Activated CD4-positive, alpha-beta memory T cell treated with anti-CD3 and anti-CD28 coated beads, Interleukin-2, amount 10 ng/mL, durations not matched to agents 7 days and 5 days (primary cell): ENCODE results near the gene DLG5. TPM values are rescaled to one million over a fixed set of nuclear protein-coding genes. Genes with fewer than 3 reads are reported as not detected.
"Not testable (repeated sequence)": the region's sequence is repeated elsewhere in the genome, so short reads cannot be mapped to it uniquely, and the experiment has no call there.

Source experiments
- CTCF ChIA-PET: fragments of 350-600 bp; sonication (Branson Sonifier 250); formaldehyde crosslinking; loops from one replicate; lab custom pipeline; 2021; ENCODE audit warnings: antibody characterized with exemption, inconsistent platforms; lab: Charles Lee
- POLR2A ChIA-PET: fragments of 350-600 bp; sonication (Branson Sonifier 250); formaldehyde crosslinking; loops from one replicate; lab custom pipeline; 2021; ENCODE audit warnings: antibody characterized with exemption; lab: Charles Lee
- DNase-seq: peaks from one replicate; pipeline ENCODE4 v3.0.0-alpha.2; 2020
- H3K27ac Mint-ChIP-seq: one replicate; pipeline ENCODE4 v1.8.0; 2021; ENCODE audit warnings: mild to moderate bottlenecking, mixed read lengths
- H3K27me3 Mint-ChIP-seq: one replicate; pipeline ENCODE4 v1.8.0; 2021; ENCODE audit warnings: mixed read lengths
- H3K36me3 Mint-ChIP-seq: one replicate; pipeline ENCODE4 v1.8.0; 2021; ENCODE audit warnings: low read depth, mixed read lengths
- H3K4me1 Mint-ChIP-seq: one replicate; pipeline ENCODE4 v1.8.0; 2021; ENCODE audit warnings: mixed read lengths
- H3K4me3 Mint-ChIP-seq: one replicate; pipeline ENCODE4 v1.8.0; 2021; ENCODE audit warnings: mild to moderate bottlenecking, mixed read lengths
- H3K9me3 Mint-ChIP-seq: one replicate; pipeline ENCODE4 v1.8.0; 2021; ENCODE audit warnings: mixed read lengths
- total RNA-seq, 2 experiments: library from RNA; stranded (reverse); gene quantifications; one replicate each; pipeline ENCODE4 v1.2.3, GENCODE V29; 2021

The DLG5 gene
- total RNA-seq, 2 experiments from 2014 or later = 9.6 to 9.9 TPM

GRCh38 chr10:77763453-77764430 lies 162.8 kb downstream of the DLG5 start:
- CTCF ChIA-PET = no interaction called here
- no peaks in the 10 kb centered on the region for H3K4me1 Mint-ChIP-seq
- no peak overlapping the region for H3K4me3 Mint-ChIP-seq
- H3K9me3 Mint-ChIP-seq = no peaks in the 10 kb centered on the region
- no peak overlapping the region for H3K27ac Mint-ChIP-seq
- POLR2A ChIA-PET = no interaction called here
- no peaks in the 10 kb centered on the region for H3K36me3 Mint-ChIP-seq
- no peak for DNase-seq
- peaks cover 5% of the 10 kb centered on the region for H3K27me3 Mint-ChIP-seq

- H3K36me3 Mint-ChIP-seq, H3K27ac Mint-ChIP-seq, POLR2A ChIA-PET, H3K4me3 Mint-ChIP-seq, DNase-seq, H3K4me1 Mint-ChIP-seq, H3K9me3 Mint-ChIP-seq: not testable (repeated sequence)
- CTCF ChIA-PET = interaction anchor here (1.2 kb wide), 1 partner anchor 36 kb away, joined by 3 read pairs; no protein-coding TSS in a partner anchor
- peaks cover 11% of the 10 kb centered on the region for H3K27me3 Mint-ChIP-seq
Observed at GRCh38 chr10:77758406-77758805, 168.1 kb downstream of the DLG5 start.

- Mint-ChIP-seq H3K4me1 (no peaks in the 10 kb centered on the region), H3K4me3 (no peak overlapping the region), H3K36me3 (no peaks in the 10 kb centered on the region), H3K27ac (no peak overlapping the region), H3K9me3 (no peaks in the 10 kb centered on the region), H3K27me3 (peaks cover 16% of the 10 kb centered on the region)
- ChIA-PET CTCF (interaction anchor here (0.6 to 1.8 kb wide), 6 partner anchors 12 to 97 kb away, joined by 3 to 16 read pairs (median 3); no protein-coding TSS in a partner anchor), POLR2A (no interaction called here)
- no peak for DNase-seq
Observed at GRCh38 chr10:77756319-77757232, 170.0 kb downstream of the DLG5 start.

- Mint-ChIP-seq H3K4me1 (no peaks in the 10 kb centered on the region), H3K27ac (no peak overlapping the region), H3K4me3 (no peak overlapping the region), H3K9me3 (peaks cover 3% of the 10 kb centered on the region), H3K36me3 (no peaks in the 10 kb centered on the region), H3K27me3 (peaks cover 2% of the 10 kb centered on the region)
- ChIA-PET POLR2A (no interaction called here), CTCF (no interaction called here)
- no peak for DNase-seq
Observed at GRCh38 chr10:77746047-77746707, 180.4 kb downstream of the DLG5 start.

GRCh38 chr10:77744245-77744644 lies 182.3 kb downstream of the DLG5 start:
- DNase-seq = no peak
- H3K27me3 Mint-ChIP-seq = peaks cover 5% of the 10 kb centered on the region
- ChIA-PET POLR2A (no interaction called here), CTCF (no interaction called here)
- H3K36me3 Mint-ChIP-seq = no peaks in the 10 kb centered on the region
- no peaks in the 10 kb centered on the region for H3K4me1 Mint-ChIP-seq
- no peak overlapping the region for H3K27ac Mint-ChIP-seq
- H3K4me3 Mint-ChIP-seq = no peak overlapping the region
- peaks cover 5% of the 10 kb centered on the region for H3K9me3 Mint-ChIP-seq

GRCh38 chr10:77742172-77742571 lies 184.4 kb downstream of the DLG5 start:
- H3K36me3 Mint-ChIP-seq = no peaks in the 10 kb centered on the region
- ChIA-PET CTCF (interaction anchor here (0.5 to 1.2 kb wide), 2 partner anchors 94 to 95 kb away, joined by 3 to 5 read pairs; no protein-coding TSS in a partner anchor), POLR2A (no interaction called here)
- no peak for DNase-seq
- no peaks in the 10 kb centered on the region for H3K4me1 Mint-ChIP-seq
- peaks cover 5% of the 10 kb centered on the region for H3K27me3 Mint-ChIP-seq
- no peak overlapping the region for H3K4me3 Mint-ChIP-seq
- H3K9me3 Mint-ChIP-seq = peaks cover 5% of the 10 kb centered on the region
- no peak overlapping the region for H3K27ac Mint-ChIP-seq

- Mint-ChIP-seq H3K36me3 (no peaks in the 10 kb centered on the region), H3K9me3 (peaks cover 8% of the 10 kb centered on the region), H3K4me1 (no peaks in the 10 kb centered on the region), H3K27ac (no peak overlapping the region), H3K27me3 (peaks cover 5% of the 10 kb centered on the region), H3K4me3 (no peak overlapping the region)
- no peak for DNase-seq
- ChIA-PET POLR2A (no interaction called here), CTCF (interaction anchor here (0.5 kb wide), 1 partner anchor 95 kb away, joined by 5 read pairs; no protein-coding TSS in a partner anchor)
Observed at GRCh38 chr10:77741746-77742145, 184.8 kb downstream of the DLG5 start.

Other genes starting within 250 kb of the DLG5 start
- 10 to 100 TPM; 16.6 to 16.8 TPM for gene POLR3A, start 102.8 kb upstream of the DLG5 start, total RNA-seq
- gene RPS24, start 107.1 kb upstream of the DLG5 start, total RNA-seq = 1,000 to 10,000 TPM; 1,304 to 1,323 TPM